HL-60 (cell line): ENCODE results near the gene PMEL.

Experiments used
- CTCF ChIP-seq: IDR thresholded peaks from one replicate; pipeline ENCODE4 v1.5.1; 2011; ENCODE audit warnings: low read length, control low read depth, inconsistent platforms; ENCODE audit not compliant: insufficient read depth
- GABPA ChIP-seq: IDR thresholded peaks from 2 replicates; pipeline ENCODE4 v1.6.1; 2012; ENCODE audit warnings: low read depth
- POLR2AphosphoS5 ChIP-seq: IDR thresholded peaks from 2 replicates; pipeline ENCODE4 v1.6.1; 2012; ENCODE audit warnings: low read depth
- REST ChIP-seq: IDR thresholded peaks from 2 replicates; pipeline ENCODE4 v1.6.1; 2012; ENCODE audit warnings: low read depth; ENCODE audit not compliant: insufficient replicate concordance
- SPI1 ChIP-seq: IDR thresholded peaks from 2 replicates; pipeline ENCODE4 v1.6.1; 2012; ENCODE audit warnings: low read depth, mild to moderate bottlenecking, borderline replicate concordance

- TF ChIP-seq POLR2AphosphoS5: no peak
- TF ChIP-seq CTCF: no peak
- TF ChIP-seq REST: no peak
- TF ChIP-seq GABPA: no peak
- no peak for TF ChIP-seq SPI1
These were observed 19.3 kb downstream of the PMEL start for GRCh38 chr12:55946553-55946952.
